ENCODE data around the gene ZNF493. TPM values are rescaled to one million over a fixed set of nuclear protein-coding genes. Genes with fewer than 3 reads are reported as not detected.

ZNF493 gene
- total RNA-seq, 1 experiment from 2014 or later, result 26.4 TPM

- Histone ChIP-seq H2AK5ac (ENCODE audit: insufficient read length, low read length) (no peak overlapping the region), H3K14ac (ENCODE audit: insufficient read depth, low read length) (no peak overlapping the region), H3T11ph (ENCODE audit: low read length) (no peak overlapping the region), H3K4me2 (ENCODE audit: insufficient read depth, insufficient read length, low read length) (no peak overlapping the region), H4K20me1 (ENCODE audit: control insufficient read depth, insufficient read depth, insufficient read length) (no peaks in the 10 kb centered on the region), H4K8ac (replicated peaks; ENCODE audit: insufficient read length, low read depth, low read length) (no peak overlapping the region), H2BK20ac (ENCODE audit: low read depth, low read length, poor library complexity, severe bottlenecking) (no peak overlapping the region), H3K9me3 (ENCODE audit: control insufficient read depth, low read depth, low read length) (no peaks in the 10 kb centered on the region), H4K91ac (ENCODE audit: insufficient read length, low read depth, low read length) (no peak overlapping the region), H3K79me2 (ENCODE audit: insufficient read depth, low read length) (no peaks in the 10 kb centered on the region), H3K27me3 (ENCODE audit: insufficient read depth, low read length) (no peaks in the 10 kb centered on the region), H3K23me2 (ENCODE audit: insufficient read length, low read depth, low read length, poor library complexity, severe bottlenecking) (peaks cover 3% of the 10 kb centered on the region), H3K27ac (ENCODE audit: insufficient read length, low read depth, low read length) (no peak overlapping the region), H2BK5ac (ENCODE audit: insufficient read length, low read length) (no peak overlapping the region), H2BK120ac (ENCODE audit: low read depth, low read length, poor library complexity, severe bottlenecking) (no peak overlapping the region), H3K23ac (ENCODE audit: insufficient read length, low read depth, low read length) (no peak overlapping the region), H3K18ac (ENCODE audit: insufficient read length, low read depth, low read length) (no peak overlapping the region), H3K9ac (ENCODE audit: extremely low read depth, insufficient read length, low read length) (no peak overlapping the region), H3K4ac (ENCODE audit: low read depth, low read length) (no peak overlapping the region), H3K79me1 (ENCODE audit: insufficient read depth, low read depth, low read length, poor library complexity, severe bottlenecking) (peaks cover 3% of the 10 kb centered on the region), H2AFZ (ENCODE audit: low read length) (no peak overlapping the region), H3K4me1 (ENCODE audit: insufficient read depth, low read length) (no peaks in the 10 kb centered on the region), H4K5ac (ENCODE audit: insufficient read length, low read depth, low read length) (no peak overlapping the region), H3K56ac (ENCODE audit: insufficient read length, low read depth, low read length) (no peak overlapping the region), H2BK15ac (ENCODE audit: low read depth, low read length) (no peak overlapping the region), H2BK12ac (ENCODE audit: insufficient read length, low read depth, low read length) (no peak overlapping the region)
- Mint-ChIP-seq H3K27ac (no peak overlapping the region), H3K27me3 (ENCODE audit: low read depth) (no peaks in the 10 kb centered on the region; the same call in 1 of the 2 replicates), H3K36me3 (ENCODE audit: insufficient read depth in 1 of 3, low read depth in 3 of 3) (peaks cover 5 to 7% (median 5%) of the 10 kb centered on the region in 3 experiments), H3K4me1 (peaks cover 0 to 8% of the 10 kb centered on the region in 2 experiments; a peak in 2 of 4 replicates), H3K4me3 (no peak overlapping the region), H3K9me3 (peaks cover 2 to 11% of the 10 kb centered on the region in 2 experiments; a peak in 2 of 5 replicates)
- no peak for TF ChIP-seq CTCF (conservative IDR thresholded peaks at IDR 0.05)
- no peak for DNase-seq
Observed at GRCh38 chr19:21472507-21472906, 75.6 kb downstream of the ZNF493 start.
